Hepatocyte (in vitro differentiated cells): ENCODE data around the gene PLXNB3.

ENCODE experiments used
- EZH2 ChIP-seq: fragments of 200-600 bp; sonication (generic); IDR thresholded peaks from 2 replicates; pipeline ENCODE4 v1.6.1; 2016; ENCODE audit warnings: antibody characterized with exemption, mild to moderate bottlenecking, borderline replicate concordance
- EZH2phosphoT487 ChIP-seq: fragments of 200-600 bp; sonication (generic); IDR thresholded peaks from one replicate; pipeline ENCODE4 v1.6.1; 2018; ENCODE audit warnings: antibody characterized with exemption, mild to moderate bottlenecking, low read depth, moderate library complexity; ENCODE audit not compliant: unreplicated experiment, severe bottlenecking
- TF ChIP-seq, protein P1 (sequence below): fragments of 200-600 bp; sonication (generic); IDR thresholded peaks from 2 replicates; pipeline ENCODE4 v1.5.1; 2016; ENCODE audit warnings: antibody characterized with exemption, mild to moderate bottlenecking; ENCODE audit not compliant: poor library complexity

DNA sequence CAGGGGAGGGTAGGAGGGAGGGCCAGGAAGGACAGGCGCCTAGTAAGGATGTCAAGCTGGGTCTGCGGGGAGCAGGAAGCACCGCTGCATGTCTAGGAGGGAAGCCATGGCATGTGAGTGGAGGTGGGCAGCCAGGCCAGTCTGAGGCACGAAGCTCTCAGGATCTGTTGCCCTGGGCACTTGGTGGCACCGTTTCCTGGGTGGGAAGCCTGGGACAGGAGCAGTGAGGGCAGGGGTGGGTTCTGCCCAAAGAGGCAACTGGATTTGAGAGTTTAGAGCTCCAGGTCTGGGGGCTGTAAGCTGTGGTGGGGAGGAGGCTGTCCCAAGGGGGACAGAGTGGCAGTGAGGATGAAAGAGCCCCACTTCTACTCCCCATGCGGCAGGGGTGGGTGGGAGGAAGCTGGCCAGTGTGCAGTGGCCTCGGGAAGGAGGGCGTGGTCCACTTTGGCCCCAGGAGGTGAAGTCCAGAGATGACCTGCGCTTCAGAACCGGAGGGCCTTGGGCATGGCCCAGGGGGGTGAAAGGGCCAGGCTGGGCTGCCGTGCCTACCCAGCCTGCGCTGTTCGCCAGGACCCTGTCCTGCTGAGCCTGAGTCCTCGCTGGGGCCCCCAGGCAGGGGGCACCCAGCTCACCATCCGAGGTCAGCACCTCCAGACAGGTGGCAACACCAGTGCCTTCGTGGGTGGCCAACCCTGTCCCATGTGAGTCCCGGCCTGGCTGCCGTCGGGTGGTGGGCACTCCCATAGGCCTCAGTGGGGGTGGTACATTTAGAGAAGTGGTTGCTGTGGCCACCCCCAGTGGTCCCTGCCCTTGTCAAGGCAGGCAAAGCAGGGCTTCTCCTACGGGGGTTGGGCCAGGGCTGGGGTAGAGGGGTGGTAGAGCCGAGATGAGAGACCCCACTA lies 8.5 kb downstream of the PLXNB3 start:
- TF ChIP-seq EZH2 (no peak), EZH2phosphoT487 (no peak)
- TF ChIP-seq, protein P1, sequence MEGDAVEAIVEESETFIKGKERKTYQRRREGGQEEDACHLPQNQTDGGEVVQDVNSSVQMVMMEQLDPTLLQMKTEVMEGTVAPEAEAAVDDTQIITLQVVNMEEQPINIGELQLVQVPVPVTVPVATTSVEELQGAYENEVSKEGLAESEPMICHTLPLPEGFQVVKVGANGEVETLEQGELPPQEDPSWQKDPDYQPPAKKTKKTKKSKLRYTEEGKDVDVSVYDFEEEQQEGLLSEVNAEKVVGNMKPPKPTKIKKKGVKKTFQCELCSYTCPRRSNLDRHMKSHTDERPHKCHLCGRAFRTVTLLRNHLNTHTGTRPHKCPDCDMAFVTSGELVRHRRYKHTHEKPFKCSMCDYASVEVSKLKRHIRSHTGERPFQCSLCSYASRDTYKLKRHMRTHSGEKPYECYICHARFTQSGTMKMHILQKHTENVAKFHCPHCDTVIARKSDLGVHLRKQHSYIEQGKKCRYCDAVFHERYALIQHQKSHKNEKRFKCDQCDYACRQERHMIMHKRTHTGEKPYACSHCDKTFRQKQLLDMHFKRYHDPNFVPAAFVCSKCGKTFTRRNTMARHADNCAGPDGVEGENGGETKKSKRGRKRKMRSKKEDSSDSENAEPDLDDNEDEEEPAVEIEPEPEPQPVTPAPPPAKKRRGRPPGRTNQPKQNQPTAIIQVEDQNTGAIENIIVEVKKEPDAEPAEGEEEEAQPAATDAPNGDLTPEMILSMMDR, result no peak
